D721Med (cell line): Measurements from ENCODE around the gene RANBP1.
"Not testable (repeated sequence)": the region's sequence is repeated elsewhere in the genome, so short reads cannot be mapped to it uniquely, and the experiment has no call there.

Experiments used
- DNase-seq: peaks from one replicate; pipeline ENCODE4 v3.0.0; 2011; ENCODE audit warnings: low spot score; ENCODE audit not compliant: insufficient read length
- FAIRE-seq: peaks from 2 replicates; lab custom pipeline; 2011; peaks lifted over from hg19 to GRCh38; lab: Jason Lieb, UNC
- TF ChIP-seq, protein P1 (sequence below): IDR thresholded peaks from 2 replicates; pipeline ENCODE4 v1.5.1; 2012; ENCODE audit warnings: mild to moderate bottlenecking, control low read depth; ENCODE audit not compliant: insufficient read depth; ENCODE audit errors: missing control alignments

Gene RANBP1

DNA sequence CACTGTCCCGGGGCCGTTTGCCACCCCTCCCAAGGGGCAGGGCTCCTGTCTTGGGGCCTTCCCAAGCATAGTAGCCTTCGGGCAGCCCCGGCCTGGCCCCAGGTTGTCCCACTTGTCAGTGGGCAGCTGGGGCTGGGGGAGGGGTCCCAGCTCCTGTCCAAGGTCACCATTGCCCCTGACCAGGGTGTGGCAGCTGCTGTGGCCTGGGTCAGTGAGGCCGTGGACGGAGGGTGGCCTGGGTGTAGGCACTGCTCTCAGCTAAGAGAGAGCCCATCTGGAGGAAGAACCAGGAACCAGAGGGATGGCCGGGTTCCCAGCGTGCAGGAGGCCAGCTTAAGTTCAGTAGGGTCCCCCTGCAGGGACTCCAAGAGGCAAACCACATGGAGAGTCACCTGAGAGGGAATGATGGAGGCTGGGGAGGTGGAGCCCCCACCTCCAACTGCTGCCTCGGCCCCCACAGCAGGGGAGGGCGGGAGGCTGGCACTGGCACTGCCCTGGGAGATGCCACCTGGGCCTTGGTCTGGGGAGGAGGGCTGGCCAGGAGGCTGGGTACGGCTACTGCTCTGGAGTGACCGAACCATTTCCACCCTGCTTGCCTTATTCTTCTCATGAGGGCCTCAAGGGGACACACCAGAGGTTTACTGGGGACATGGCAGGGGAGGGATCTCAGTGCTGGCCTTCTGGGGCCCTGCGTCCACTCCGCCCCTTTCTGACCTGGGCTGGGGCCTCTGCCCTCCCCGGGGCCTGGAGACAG is 41.7 kb downstream of the RANBP1 start:
- DNase-seq, result no peak
- FAIRE-seq, result no peak
- TF ChIP-seq, protein P1, sequence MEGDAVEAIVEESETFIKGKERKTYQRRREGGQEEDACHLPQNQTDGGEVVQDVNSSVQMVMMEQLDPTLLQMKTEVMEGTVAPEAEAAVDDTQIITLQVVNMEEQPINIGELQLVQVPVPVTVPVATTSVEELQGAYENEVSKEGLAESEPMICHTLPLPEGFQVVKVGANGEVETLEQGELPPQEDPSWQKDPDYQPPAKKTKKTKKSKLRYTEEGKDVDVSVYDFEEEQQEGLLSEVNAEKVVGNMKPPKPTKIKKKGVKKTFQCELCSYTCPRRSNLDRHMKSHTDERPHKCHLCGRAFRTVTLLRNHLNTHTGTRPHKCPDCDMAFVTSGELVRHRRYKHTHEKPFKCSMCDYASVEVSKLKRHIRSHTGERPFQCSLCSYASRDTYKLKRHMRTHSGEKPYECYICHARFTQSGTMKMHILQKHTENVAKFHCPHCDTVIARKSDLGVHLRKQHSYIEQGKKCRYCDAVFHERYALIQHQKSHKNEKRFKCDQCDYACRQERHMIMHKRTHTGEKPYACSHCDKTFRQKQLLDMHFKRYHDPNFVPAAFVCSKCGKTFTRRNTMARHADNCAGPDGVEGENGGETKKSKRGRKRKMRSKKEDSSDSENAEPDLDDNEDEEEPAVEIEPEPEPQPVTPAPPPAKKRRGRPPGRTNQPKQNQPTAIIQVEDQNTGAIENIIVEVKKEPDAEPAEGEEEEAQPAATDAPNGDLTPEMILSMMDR, result no peak

DNA sequence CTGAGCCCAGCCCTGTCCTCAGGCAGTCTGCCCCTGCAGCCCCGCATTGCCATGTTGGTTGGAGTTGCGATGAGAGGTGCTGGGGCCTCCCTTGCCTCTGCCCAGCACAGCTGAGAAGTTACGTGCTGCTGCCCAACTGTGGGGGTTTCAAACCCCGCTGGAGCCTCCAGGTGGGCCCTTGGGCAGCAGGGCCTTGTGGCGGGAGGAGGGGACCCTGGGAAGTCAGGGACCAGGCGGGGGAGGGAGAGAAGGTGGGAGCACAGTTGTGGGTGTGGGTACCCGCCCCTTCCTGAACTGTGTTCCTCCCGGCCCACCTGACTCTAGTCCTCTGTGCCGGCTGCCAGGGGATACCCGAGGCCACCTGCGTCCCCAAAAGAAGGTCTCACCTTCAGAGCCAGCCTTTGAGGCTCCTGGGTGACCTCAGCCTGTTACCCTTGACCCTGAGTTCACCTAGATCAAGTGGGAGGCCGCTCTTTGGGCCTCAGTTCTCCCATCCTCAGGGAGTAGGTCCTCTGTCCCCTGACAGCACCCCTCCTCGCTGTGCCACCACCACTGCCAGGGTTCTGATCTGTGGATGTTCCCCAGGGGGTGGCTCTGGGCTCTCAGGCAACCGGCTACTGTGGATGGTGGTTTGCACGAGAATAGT is 42.6 kb downstream of the RANBP1 start:
- DNase-seq (no peak), FAIRE-seq (no peak)
- TF ChIP-seq, protein P1, result no peak

DNA sequence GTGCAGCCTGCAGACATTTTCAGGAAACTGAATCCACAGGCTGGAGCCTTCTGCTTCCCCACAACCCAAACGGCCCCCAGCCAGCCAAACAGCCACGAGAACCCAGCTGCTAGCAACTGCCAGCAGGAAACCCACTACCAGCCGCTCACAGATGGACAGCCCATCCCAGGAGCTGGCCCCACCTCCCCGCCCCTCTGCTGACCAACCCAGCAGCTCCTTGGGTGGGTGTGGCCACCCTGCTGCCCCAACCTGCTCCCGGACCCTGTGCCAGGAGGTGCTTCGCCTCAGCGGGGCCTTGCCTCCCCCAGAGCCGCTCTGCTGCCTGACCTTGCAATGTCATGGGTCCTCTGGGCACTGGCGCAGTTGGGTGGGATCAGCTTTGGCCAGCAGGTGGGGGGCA is 43.2 kb downstream of the RANBP1 start:
- DNase-seq (no peak), FAIRE-seq (no peak)
- TF ChIP-seq, protein P1, result no peak

DNA sequence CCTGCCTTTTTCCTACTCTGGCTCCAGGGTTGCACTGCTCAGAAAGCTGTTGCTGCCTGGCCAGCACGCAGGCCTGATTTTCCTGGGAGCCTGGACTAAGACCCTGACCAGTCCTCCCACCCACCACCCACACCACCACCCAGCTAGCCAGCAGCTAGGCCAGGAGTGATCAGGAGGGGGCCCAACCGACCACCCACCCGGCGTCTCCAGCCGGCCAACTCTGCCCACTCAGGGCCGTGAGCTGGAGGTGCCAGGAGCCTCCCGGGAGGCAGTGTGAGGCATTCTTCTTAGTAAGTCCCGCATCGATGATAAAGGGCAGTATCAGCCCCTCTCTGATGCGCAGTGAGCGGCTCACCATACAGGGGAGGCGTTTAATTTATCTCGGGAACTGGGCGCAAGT is 43.6 kb downstream of the RANBP1 start:
- not testable (repeated sequence) for DNase-seq, FAIRE-seq

DNA sequence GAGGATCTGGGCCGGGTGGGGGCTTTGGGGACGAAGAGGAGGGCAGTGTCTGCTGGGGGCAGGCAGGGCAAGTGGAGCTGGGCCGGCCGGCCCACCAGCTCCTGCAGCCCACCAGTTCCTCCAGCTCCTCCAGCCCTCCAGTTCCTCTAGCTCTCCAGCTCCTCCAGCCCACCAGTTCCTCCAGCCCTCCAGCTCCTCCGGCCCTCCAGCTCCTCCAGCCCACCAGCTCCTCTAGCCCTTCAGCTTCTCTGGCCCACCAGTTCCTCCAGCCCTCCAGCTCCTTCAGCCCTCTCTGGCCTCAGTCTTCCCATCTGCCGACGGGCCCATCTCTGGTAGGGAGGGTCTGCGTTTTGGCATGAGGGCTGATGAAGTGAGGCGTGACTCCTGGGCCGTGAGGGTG is 44.1 kb downstream of the RANBP1 start:
- DNase-seq (no peak), FAIRE-seq (no peak)
- TF ChIP-seq, protein P1, result no peak

DNA sequence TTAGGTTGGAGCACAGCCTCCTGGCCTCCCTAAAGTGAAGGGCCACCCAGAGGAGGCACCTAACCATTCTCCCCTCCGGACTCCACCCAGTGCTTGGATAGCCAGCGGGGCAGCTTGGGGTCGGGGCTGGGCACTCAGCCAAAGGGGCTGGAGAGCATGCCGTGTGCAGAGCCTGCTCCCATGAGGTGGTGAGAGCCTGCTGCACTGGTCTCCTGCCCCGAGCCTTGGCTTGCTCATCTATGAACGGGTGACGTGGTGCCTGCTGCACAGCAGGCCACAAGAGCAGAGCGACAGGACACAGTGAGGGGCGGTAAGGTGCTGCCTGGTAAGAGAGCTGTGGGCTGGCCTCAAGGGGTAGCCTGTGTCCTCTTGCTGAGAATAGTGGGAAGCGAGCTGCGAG is 49.0 kb downstream of the RANBP1 start:
- DNase-seq (no peak), FAIRE-seq (no peak)
- TF ChIP-seq, protein P1, result no peak

DNA sequence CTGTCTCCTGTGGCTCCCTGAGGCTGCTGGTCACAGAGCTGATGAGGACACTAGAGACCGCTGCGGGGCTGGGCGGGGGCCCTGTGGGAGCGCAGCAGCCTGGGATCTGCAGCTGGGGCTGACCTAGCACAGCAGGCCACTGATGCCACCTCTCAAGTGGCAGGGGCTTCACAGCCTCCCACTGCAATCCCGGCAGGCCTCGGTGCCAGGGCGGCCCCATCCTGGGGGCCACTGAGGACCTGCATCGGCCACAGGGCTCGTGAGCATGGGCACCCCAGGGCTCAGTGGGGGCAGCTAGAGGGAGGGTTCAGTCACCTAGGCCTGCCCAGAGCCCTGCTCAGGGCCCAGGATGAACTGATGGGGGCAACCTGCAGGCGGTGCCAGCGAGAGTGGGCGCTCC is 49.5 kb downstream of the RANBP1 start:
- FAIRE-seq (no peak), DNase-seq (no peak)
- TF ChIP-seq, protein P1, result no peak
